HepG2 (cell line): ENCODE results near the gene CASZ1. TPM values are rescaled to one million over a fixed set of nuclear protein-coding genes. Genes with fewer than 3 reads are reported as not detected.
A peak's percentile ranks its signal among the peaks of the same experiment; 100 is the strongest.

Source experiments
- ARID5B ChIP-seq: IDR thresholded peaks from 2 replicates; pipeline ENCODE4 v1.4.0; 2020; ENCODE audit warnings: mild to moderate bottlenecking, missing genetic modification reagents
- CBX5 ChIP-seq: sonication (generic); formaldehyde crosslinking; IDR thresholded peaks from 2 replicates; pipeline ENCODE4 v1.4.0; 2020; ENCODE audit warnings: missing genetic modification reagents, borderline replicate concordance
- CHCHD3 ChIP-seq: sonication (generic); formaldehyde crosslinking; IDR thresholded peaks from 2 replicates; pipeline ENCODE4 v1.8.0; 2022; ENCODE audit warnings: mild to moderate bottlenecking, missing genetic modification reagents, moderate library complexity
- ETV5 ChIP-seq: IDR thresholded peaks from 2 replicates; pipeline ENCODE4 v1.6.1; 2018; ENCODE audit warnings: missing biosample characterization, missing genetic modification reagents, inconsistent platforms, borderline replicate concordance
- FOXK1 ChIP-seq: sonication (generic); formaldehyde crosslinking; IDR thresholded peaks from 2 replicates; pipeline ENCODE4 v1.4.0; 2020; ENCODE audit warnings: low read depth, missing genetic modification reagents, borderline replicate concordance
- IKZF5 ChIP-seq: IDR thresholded peaks from 2 replicates; pipeline ENCODE4 v1.6.1; 2018; ENCODE audit warnings: missing genetic modification reagents, mild to moderate bottlenecking, missing compliant biosample characterization
- KLF6 ChIP-seq: IDR thresholded peaks from 2 replicates; pipeline ENCODE4 v1.8.0; 2016; ENCODE audit warnings: missing biosample characterization, missing genetic modification reagents
- MAZ ChIP-seq, 2 experiments: sonication (generic) in 1 of 2; formaldehyde crosslinking in 1 of 2; IDR thresholded peaks; 2 replicates each; pipeline versions ENCODE4 v1.5.0 to v1.6.1; 2012 to 2020; ENCODE audit warnings: low read depth in 2 of 2, mild to moderate bottlenecking in 2 of 2, borderline replicate concordance in 1 of 2, improper control_type of control experiment in 1 of 2, low read length in 1 of 2, missing genetic modification reagents in 1 of 2, moderate library complexity in 1 of 2
- NFYB ChIP-seq: sonication (generic); formaldehyde crosslinking; IDR thresholded peaks from 2 replicates; pipeline ENCODE4 v1.4.0; 2020; ENCODE audit warnings: missing genetic modification reagents
- RFX3 ChIP-seq: IDR thresholded peaks from 2 replicates; pipeline ENCODE4 v1.6.1; 2016; ENCODE audit warnings: missing biosample characterization, missing genetic modification reagents
- THRA ChIP-seq: sonication (generic); formaldehyde crosslinking; IDR thresholded peaks from 2 replicates; pipeline ENCODE4 v1.4.0; 2020; ENCODE audit warnings: missing genetic modification reagents, borderline replicate concordance
- ZNF597 ChIP-seq: sonication (generic); formaldehyde crosslinking; IDR thresholded peaks from 2 replicates; pipeline ENCODE4 v1.5.0; 2020; ENCODE audit warnings: missing genetic modification reagents
- polyA plus RNA-seq, 8 experiments: library from polyadenylated mRNA; depleted of rRNA in 3 of 8; stranded (reverse) in 7 of 8; unstranded in 1 of 8; fragments of >200 nt; fragmentation: Illumina TruSeq in 4 of 8; extraction: Trizol in 4 of 8; gene quantifications; 2 replicates each; pipeline versions ENCODE4 v1.2.1 to v1.2.3, GENCODE V29; 2011 to 2016; ENCODE audit warnings: low read depth in 4 of 8, missing spikeins in 1 of 8, mixed read lengths in 1 of 8; ENCODE audit not compliant: insufficient read depth in 1 of 8
- total RNA-seq, 5 experiments: library from RNA; depleted of rRNA; stranded (reverse); fragments of >200 nt; fragmentation: Illumina TruSeq; extraction: Trizol; gene quantifications; 2 replicates each; pipeline ENCODE4 v1.2.3, GENCODE V29; 2016; ENCODE audit warnings: low read depth in 1 of 5
- TF ChIP-seq, protein P1 (sequence below): sonication (generic); formaldehyde crosslinking; IDR thresholded peaks from 2 replicates; pipeline ENCODE4 v1.5.1; 2020; ENCODE audit warnings: mild to moderate bottlenecking, missing genetic modification reagents, moderate library complexity
- TF ChIP-seq, protein P2 (sequence below): sonication (generic); formaldehyde crosslinking; IDR thresholded peaks from 2 replicates; pipeline ENCODE4 v1.5.0; 2020; ENCODE audit warnings: missing genetic modification reagents

CASZ1 gene
- total and polyA plus RNA-seq, 2 of the 13 experiments (the other 11 are each of a cell fraction or from before 2014, with no cell fraction given): 1.9 to 3.7 TPM

GRCh38 chr1:10679496-10680220 is 116.8 kb downstream of the CASZ1 start (continued):
- TF ChIP-seq ARID5B (CRISPR knock-in tag) (0 out of 2 replicates have a peak, but pooled peaks have one; percentile 14), NFYB (CRISPR knock-in tag) (peak; percentile 52), IKZF5 (peak; percentile 47; the same call in 1 of the 2 replicates), CBX5 (CRISPR knock-in tag) (0 out of 2 replicates have a peak, but pooled peaks have one; percentile 17), MAZ (IDR thresholded peaks at IDR 0.05; ENCODE audit: borderline replicate concordance, low read depth, low read length) (peak; percentile 50; the same call in 1 of the 2 replicates), MAZ (CRISPR knock-in tag; IDR thresholded peaks at IDR 0.05; ENCODE audit: low read depth) (no peak), ZNF597 (CRISPR knock-in tag) (no peak), ETV5 (CRISPR knock-in tag) (peak; percentile 49; the same call in 1 of the 2 replicates), THRA (CRISPR knock-in tag) (0 out of 2 replicates have a peak, but pooled peaks have one; percentile 39), FOXK1 (CRISPR knock-in tag) (peak; percentile 57; the same call in 1 of the 2 replicates), KLF6 (CRISPR knock-in tag) (0 out of 2 replicates have a peak, but pooled peaks have one; percentile 30), CHCHD3 (CRISPR knock-in tag) (no peak), RFX3 (CRISPR knock-in tag) (no peak)
- TF ChIP-seq, protein P1, sequence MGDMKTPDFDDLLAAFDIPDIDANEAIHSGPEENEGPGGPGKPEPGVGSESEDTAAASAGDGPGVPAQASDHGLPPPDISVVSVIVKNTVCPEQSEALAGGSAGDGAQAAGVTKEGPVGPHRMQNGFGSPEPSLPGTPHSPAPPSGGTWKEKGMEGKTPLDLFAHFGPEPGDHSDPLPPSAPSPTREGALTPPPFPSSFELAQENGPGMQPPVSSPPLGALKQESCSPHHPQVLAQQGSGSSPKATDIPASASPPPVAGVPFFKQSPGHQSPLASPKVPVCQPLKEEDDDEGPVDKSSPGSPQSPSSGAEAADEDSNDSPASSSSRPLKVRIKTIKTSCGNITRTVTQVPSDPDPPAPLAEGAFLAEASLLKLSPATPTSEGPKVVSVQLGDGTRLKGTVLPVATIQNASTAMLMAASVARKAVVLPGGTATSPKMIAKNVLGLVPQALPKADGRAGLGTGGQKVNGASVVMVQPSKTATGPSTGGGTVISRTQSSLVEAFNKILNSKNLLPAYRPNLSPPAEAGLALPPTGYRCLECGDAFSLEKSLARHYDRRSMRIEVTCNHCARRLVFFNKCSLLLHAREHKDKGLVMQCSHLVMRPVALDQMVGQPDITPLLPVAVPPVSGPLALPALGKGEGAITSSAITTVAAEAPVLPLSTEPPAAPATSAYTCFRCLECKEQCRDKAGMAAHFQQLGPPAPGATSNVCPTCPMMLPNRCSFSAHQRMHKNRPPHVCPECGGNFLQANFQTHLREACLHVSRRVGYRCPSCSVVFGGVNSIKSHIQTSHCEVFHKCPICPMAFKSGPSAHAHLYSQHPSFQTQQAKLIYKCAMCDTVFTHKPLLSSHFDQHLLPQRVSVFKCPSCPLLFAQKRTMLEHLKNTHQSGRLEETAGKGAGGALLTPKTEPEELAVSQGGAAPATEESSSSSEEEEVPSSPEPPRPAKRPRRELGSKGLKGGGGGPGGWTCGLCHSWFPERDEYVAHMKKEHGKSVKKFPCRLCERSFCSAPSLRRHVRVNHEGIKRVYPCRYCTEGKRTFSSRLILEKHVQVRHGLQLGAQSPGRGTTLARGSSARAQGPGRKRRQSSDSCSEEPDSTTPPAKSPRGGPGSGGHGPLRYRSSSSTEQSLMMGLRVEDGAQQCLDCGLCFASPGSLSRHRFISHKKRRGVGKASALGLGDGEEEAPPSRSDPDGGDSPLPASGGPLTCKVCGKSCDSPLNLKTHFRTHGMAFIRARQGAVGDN (CRISPR knock-in tag): peak; percentile 60
- TF ChIP-seq, protein P2, sequence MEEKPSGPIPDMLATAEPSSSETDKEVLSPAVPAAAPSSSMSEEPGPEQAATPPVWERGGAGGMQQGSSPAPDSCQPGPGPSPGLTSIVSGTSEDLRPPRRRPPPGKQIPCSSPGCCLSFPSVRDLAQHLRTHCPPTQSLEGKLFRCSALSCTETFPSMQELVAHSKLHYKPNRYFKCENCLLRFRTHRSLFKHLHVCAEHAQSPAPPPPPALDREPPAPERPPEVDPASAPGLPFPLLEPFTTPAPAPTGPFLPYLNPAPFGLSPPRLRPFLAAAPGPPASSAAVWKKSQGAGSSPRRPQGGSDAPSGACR (CRISPR knock-in tag): peak; percentile 43; the same call in 1 of the 2 replicates
